ENCODE data around the gene ILK. TPM values are rescaled to one million over a fixed set of nuclear protein-coding genes. Genes with fewer than 3 reads are reported as not detected.

ILK gene
- total RNA-seq, 1 experiment from 2014 or later, result 86.5 TPM

DNA sequence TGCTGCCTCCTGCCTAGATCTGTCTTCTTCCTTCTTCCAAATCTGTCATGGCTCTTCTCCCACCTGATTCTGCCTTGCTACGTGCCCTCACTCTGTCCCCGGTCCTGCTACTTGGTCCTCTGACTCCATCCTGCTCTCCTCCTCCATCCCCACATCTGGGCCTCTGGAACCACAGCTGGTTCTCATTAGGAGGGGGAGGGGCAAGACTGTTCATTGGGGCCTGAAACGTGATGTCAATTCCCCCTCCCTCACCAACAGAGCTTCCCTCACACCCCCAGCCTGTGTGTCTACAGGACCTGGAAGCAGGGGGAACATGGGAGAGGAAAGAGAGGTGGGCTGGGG lies 43.0 kb downstream of the ILK start:
- Histone ChIP-seq H3K27me3 (replicated peaks; ENCODE audit: insufficient read depth, low read depth, low read length, poor library complexity) (no peaks in the 10 kb centered on the region), H3K4me1 (ENCODE audit: insufficient read depth, low read length, poor library complexity, severe bottlenecking) (peaks cover 15% of the 10 kb centered on the region), H3K4me3 (ENCODE audit: low read depth, low read length, poor library complexity, severe bottlenecking) (no peak overlapping the region), H3K36me3 (ENCODE audit: insufficient read depth, low read length, poor library complexity, severe bottlenecking) (no peaks in the 10 kb centered on the region), H3K27ac (ENCODE audit: low read depth, low read length, poor library complexity, severe bottlenecking) (peak overlapping the region; percentile 61), H3K9me3 (ENCODE audit: low read depth, low read length, poor library complexity, severe bottlenecking) (no peaks in the 10 kb centered on the region)
- DNase-seq (ENCODE audit: low spot score), result peak; percentile 51
- ChIA-PET POLR2A (ENCODE audit: low non-redundant PET) (interaction anchor here (0.6 kb wide), 1 partner anchor 622 kb away, joined by 13 read pairs; no protein-coding TSS in a partner anchor), CTCF (no interaction called here)
- BruUV-seq (replicated peaks), result no TSS peak
- TF ChIP-seq EZH2 (IDR thresholded peaks at IDR 0.05; ENCODE audit: borderline replicate concordance, low read depth, low read length, poor library complexity, severe bottlenecking), result no peak
- no peak for TF ChIP-seq CTCF (conservative IDR thresholded peaks at IDR 0.05; ENCODE audit: low read depth, low read length)
- intact Hi-C loops (cut with micrococcal nuclease; ENCODE audit: unreplicated experiment), result no loop called here

- ChIA-PET CTCF (interaction anchor here (1.1 to 1.2 kb wide), 2 partner anchors 36 to 116 kb away, joined by 3 to 4 read pairs; partner anchors contain the start of gene MRPL17), POLR2A (ENCODE audit: low non-redundant PET) (interaction anchor here (0.6 kb wide), 1 partner anchor 622 kb away, joined by 13 read pairs; no protein-coding TSS in a partner anchor)
- H3K4me1 ChIP-seq (ENCODE audit: insufficient read depth, low read length, poor library complexity, severe bottlenecking), result peaks cover 15% of the 10 kb centered on the region
- no peaks in the 10 kb centered on the region for H3K36me3 ChIP-seq (ENCODE audit: insufficient read depth, low read length, poor library complexity, severe bottlenecking)
- no peaks in the 10 kb centered on the region for H3K9me3 ChIP-seq (ENCODE audit: low read depth, low read length, poor library complexity, severe bottlenecking)
- BruUV-seq (replicated peaks), result no TSS peak
- no peaks in the 10 kb centered on the region for H3K27me3 ChIP-seq (replicated peaks; ENCODE audit: insufficient read depth, low read depth, low read length, poor library complexity)
- DNase-seq (ENCODE audit: low spot score), result peak; percentile 57
- peak overlapping the region; percentile 61 for H3K27ac ChIP-seq (ENCODE audit: low read depth, low read length, poor library complexity, severe bottlenecking)
- no peak for TF ChIP-seq CTCF (conservative IDR thresholded peaks at IDR 0.05; ENCODE audit: low read depth, low read length)
- TF ChIP-seq EZH2 (IDR thresholded peaks at IDR 0.05; ENCODE audit: borderline replicate concordance, low read depth, low read length, poor library complexity, severe bottlenecking), result no peak
- intact Hi-C loops (cut with micrococcal nuclease; ENCODE audit: unreplicated experiment), result no loop called here
- no peak overlapping the region for H3K4me3 ChIP-seq (ENCODE audit: low read depth, low read length, poor library complexity, severe bottlenecking)
Measured at GRCh38 chr11:6646918-6647679, 43.5 kb downstream of the ILK start.

GRCh38 chr11:6647836-6648235 lies 44.3 kb downstream of the ILK start:
- Histone ChIP-seq H3K27ac (ENCODE audit: low read depth, low read length, poor library complexity, severe bottlenecking) (no peak overlapping the region), H3K27me3 (replicated peaks; ENCODE audit: insufficient read depth, low read depth, low read length, poor library complexity) (no peaks in the 10 kb centered on the region), H3K9me3 (ENCODE audit: low read depth, low read length, poor library complexity, severe bottlenecking) (no peaks in the 10 kb centered on the region), H3K36me3 (ENCODE audit: insufficient read depth, low read length, poor library complexity, severe bottlenecking) (no peaks in the 10 kb centered on the region), H3K4me3 (ENCODE audit: low read depth, low read length, poor library complexity, severe bottlenecking) (no peak overlapping the region), H3K4me1 (ENCODE audit: insufficient read depth, low read length, poor library complexity, severe bottlenecking) (peaks cover 15% of the 10 kb centered on the region)
- intact Hi-C loops (cut with micrococcal nuclease; ENCODE audit: unreplicated experiment), result no loop called here
- no TSS peak for BruUV-seq (replicated peaks)
- ChIA-PET CTCF (interaction anchor here (1.1 to 1.2 kb wide), 2 partner anchors 36 to 117 kb away, joined by 3 to 4 read pairs; partner anchors contain the start of gene MRPL17), POLR2A (ENCODE audit: low non-redundant PET) (no interaction called here)
- TF ChIP-seq EZH2 (IDR thresholded peaks at IDR 0.05; ENCODE audit: borderline replicate concordance, low read depth, low read length, poor library complexity, severe bottlenecking), result no peak
- no peak for TF ChIP-seq CTCF (conservative IDR thresholded peaks at IDR 0.05; ENCODE audit: low read depth, low read length)
- no peak for DNase-seq (ENCODE audit: low spot score)
